Endometrial microvascular endothelial cells (primary cell): ENCODE data around the gene SOX18. TPM values are rescaled to one million over a fixed set of nuclear protein-coding genes. Genes with fewer than 3 reads are reported as not detected.

Experiments
- in situ Hi-C: cut with HindIII; loops from 2 replicates; pipeline ENCODE4 v1.10.0; 2017; ENCODE audit warnings: low sequenced_read_pairs, low pct_unique_long_range_greater_than_20kb; ENCODE audit errors: inconsistent ontology term
- total RNA-seq: library from RNA; depleted of rRNA; stranded (reverse); fragments of >200 nt; gene quantifications from one replicate; pipeline ENCODE4 v1.2.3, GENCODE V29; 2015; ENCODE audit errors: inconsistent ontology term

Gene SOX18
- total RNA-seq, 1 donor from 2014 or later = 0.37 TPM

DNA sequence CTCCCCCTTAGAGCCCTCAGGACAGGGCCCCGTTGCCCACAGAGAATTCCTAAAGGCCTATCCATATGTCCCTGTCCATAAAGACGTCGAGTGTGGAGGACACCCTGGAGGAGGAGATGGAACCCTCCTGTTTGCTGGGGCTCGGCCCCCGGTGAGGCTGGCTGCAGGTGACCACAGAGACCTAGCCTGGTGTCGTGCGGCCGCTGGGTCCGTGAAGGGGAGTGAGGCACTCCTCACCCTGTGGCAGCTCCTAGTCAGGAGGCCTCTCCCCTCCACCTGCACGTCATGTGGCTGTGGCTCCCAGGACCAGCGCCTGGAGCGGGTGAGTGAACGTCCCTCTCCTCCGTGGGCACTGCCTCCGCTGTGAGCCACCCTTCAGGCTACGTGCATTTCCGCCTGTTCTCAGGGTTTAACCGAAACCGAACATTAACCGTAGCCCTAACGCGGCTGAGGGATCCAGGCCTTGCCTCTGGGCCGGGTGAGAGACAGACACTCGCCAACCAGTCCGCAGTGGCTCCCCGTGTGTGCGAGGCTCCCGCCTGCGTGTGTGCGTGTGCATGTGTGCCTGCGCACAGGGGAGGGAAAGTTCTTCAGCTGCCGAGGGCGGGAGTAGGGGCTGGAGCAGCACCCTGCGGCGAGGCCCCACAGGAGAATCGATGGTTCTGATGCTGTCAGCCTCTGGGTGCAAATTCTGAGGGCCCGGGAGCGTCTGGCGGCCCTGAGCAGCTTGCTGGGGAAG, 7.6 kb upstream of the SOX18 start:
- in situ Hi-C loops = no loop called here

DNA sequence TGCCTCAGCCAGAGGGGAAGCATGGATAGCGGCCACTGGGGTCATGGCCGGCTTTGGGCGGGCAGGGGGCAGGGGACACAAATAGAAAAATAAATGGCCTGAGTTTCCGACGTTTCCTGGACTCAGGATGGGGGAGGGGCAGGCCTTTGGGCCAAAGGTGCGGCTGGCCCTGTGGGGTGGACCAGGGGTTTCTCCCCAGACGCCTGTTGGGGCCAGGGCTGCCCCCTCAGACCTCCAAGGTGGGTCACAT, 7.1 kb upstream of the SOX18 start:
- in situ Hi-C loops = no loop called here

DNA sequence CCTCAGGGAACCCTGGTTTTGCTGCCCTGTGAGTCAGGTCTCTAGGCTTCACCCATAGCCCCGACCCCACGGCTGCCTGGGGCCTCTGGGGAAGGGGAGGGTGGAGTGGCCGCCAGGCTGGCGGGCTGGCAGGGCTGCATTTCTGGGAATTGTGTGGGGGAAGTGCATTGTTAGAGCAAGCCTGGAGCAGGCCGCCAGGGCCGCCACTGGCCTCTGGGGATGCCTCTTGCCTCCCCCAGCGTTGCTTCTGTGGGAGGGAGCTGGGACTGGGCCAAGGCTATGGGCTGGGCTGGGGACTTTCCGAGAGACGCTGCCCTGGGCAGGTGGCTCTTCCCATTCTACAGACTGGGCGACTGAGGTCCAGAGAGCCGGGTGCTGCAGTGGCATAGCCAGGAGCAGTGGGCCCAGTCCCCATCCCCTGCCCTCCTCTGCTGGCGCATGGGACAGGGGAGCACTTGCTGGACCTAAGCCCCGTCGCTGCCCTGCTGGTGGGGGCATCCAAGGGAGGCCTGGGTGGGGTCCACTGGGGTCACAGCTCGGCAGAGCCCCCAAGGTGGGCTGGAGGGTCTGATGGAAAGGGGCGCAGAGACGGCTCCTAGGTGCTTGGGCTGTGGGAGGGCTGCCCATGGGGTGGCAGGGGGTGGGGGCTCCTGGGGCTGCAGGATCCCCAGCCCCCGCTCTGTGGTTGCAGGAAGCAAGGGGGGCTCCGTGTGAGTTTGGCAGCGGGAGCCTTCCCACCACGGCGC, 6.6 kb upstream of the SOX18 start:
- in situ Hi-C loops = no loop called here

DNA sequence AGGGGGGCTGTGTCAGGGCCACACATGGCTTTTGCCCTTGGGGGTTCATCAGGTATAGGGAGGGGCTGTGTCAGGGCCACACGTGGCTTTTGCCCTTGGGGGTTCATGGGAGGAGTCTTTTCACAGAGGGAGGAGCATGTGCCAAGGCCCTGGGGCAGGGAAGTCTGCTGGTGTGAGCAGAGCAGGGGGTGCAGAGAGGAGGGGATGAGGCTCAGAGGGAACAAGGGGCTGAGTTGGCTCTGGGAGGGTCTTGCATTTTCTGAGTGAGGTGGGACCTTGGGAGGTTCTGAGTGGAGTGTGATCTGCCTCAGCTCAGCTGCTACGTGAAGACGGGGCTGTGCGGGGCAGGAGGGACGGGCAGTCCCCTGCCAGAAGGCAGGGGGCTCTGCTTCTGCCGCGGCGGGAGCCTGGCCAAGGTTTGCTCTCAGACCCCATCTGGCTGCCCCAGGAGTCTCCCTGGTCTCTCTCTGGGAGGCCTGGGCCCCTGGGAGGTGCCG, 6.0 kb upstream of the SOX18 start:
- in situ Hi-C loops = no loop called here

DNA sequence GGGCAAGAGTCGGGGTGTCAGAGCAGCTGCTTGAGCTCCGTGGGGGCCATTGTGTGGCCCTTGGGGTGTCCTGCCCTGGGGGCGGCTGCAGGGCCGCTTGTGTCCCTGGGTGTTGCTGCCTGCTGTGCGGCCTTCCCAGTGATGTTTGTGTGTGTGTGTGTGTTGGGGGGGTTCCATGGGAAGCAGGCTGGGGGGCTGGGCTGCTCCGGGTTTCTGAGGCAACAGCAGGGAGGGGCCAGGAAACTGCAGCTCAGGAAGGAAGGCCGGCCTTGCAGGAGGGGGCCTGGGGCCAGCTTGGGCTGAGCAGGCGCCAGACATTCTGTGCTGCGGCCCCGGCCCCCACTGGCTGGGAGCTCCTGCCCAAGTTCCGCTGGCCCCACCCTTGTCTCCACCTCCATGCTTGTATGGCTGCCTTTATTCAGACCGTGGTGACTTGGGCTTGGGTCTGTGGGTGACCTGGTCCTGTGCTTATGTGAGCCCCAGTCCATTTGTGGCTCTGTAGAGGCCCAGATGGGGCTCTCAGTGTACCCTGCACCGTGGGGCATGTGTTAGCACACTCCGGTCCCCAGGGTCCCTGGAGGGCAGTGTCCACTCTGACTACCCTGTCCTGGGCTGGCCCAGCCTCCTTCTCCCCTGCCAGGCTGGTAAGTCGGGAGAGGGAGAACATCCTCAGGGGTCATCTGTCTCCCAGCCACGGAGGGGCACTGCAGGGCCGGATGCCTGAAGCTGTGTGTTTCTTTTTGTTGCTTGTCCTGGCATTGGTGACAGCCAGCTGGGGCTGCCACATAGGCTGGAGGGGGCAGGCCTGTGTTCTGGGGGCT, 4.6 kb upstream of the SOX18 start:
- in situ Hi-C loops = no loop called here

DNA sequence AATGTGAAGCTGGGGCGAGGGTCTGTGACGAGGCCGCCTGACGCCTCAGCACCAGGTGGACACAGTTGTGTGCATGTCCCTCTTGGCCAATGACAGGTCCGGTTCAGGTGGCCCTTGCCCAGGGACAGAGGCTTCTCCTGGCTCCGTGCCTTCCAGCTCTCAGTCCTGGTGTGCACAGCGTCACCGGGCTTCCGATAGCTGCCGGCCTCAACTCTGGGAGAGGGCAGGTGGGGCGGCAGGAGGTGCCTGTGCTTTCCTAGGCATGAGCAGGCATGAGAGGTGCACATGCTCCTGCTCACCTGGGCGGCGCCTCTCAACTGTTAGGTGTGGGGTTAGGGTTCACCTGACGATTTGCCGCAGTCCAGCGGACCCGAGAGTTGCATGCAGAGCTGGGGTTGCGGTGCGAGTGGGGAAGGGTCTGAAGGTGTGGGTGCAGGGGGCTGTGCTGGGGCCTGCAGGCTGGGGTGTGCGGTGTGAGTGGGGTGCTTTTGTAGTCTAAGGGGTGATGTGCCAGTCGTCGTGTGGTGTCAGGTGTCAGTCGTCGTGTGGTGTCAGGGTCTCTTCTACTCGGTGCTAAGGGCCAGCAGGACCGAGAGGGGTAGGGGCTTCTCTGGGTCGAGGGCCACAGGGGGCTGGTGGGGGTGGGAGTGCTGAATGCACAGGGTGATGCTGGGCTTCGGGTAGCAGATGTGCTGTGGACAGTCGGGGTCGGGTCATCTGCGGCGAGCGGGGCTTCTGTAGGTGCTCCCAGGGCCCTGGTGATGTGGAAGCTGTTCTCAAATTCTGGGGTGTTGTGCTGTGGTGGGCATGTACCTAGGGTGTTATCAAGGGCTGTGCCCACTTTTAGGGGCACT, 3.8 kb upstream of the SOX18 start:
- in situ Hi-C loops = no loop called here

DNA sequence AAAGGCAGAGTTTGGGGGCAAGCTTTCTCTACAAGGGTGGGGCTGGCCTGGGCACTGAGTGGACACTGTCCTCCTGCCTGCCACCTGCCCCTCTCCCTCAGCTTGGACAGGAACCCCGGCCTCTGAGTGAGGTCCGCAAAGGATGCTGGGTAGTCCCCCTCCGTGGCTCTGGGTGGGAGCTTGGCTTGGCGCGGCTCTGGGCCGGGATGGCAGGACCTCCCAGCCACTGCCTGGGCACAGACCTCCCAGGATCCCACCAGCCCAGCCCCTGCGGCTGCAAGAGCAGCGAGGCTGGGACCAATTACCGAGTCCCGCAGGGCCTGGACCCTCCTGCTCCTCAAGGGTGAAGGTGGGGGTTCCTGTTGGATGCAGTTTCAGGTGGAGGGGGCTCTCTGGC, 2.9 kb upstream of the SOX18 start:
- in situ Hi-C loops = no loop called here

DNA sequence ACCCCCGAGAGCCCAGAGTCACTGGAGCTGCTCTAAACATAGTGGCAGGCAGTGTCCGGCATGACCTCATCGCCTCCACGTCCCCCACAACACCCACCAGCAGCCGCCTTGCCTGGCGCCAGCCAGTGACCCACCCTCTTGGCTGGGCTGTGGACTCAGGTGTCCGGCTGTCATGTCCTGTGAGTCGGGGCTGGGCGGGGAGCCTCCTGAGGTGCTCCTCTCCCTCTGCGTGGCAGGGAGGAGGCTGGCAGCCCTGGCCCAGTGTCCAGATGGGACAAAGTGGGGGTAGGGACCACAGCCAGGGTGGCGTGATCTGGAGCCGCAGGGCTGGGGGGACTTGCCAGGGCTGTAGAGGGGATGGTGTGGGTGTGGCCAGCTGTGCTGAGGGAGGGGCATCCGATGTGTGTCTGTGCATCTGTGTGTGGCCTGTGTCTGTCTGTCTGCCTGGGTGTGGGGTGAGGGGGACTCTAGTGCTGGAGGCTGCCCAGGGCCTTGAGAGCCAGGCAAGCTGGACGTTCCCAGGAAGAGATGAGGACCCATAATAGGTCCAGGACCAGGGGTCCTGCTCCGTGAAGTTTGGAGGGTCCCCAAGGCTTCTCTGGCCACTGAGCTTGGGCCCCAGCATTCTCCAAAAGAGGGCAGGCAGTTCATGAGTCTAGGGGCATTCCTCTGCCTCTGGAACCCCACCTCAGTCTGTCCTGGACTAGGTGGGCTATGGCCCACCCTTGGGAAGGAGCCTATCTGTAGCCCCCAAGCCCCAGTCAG, 2.3 kb upstream of the SOX18 start:
- in situ Hi-C loops = no loop called here

DNA sequence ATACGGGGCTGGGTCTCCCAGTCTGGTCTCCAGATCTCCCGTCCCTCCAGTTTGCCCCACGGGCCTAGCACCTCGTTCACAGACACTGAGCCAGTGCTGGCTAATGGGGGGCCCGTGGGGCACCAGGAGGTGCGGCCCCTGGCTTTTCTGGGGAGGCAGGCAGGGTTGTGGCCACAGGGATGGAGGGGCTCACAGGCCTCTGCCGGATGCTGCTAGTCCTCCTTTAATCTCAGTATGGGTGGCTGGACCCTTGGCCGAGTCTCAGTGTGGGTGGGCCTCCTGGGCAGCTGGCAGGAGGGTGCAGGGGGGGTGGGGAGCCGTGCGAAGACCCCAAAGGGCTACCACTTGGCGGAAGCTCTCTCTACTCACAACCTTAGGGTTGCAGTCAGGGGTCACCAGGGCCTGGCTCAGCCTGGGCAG, 1.6 kb upstream of the SOX18 start:
- in situ Hi-C loops = no loop called here

DNA sequence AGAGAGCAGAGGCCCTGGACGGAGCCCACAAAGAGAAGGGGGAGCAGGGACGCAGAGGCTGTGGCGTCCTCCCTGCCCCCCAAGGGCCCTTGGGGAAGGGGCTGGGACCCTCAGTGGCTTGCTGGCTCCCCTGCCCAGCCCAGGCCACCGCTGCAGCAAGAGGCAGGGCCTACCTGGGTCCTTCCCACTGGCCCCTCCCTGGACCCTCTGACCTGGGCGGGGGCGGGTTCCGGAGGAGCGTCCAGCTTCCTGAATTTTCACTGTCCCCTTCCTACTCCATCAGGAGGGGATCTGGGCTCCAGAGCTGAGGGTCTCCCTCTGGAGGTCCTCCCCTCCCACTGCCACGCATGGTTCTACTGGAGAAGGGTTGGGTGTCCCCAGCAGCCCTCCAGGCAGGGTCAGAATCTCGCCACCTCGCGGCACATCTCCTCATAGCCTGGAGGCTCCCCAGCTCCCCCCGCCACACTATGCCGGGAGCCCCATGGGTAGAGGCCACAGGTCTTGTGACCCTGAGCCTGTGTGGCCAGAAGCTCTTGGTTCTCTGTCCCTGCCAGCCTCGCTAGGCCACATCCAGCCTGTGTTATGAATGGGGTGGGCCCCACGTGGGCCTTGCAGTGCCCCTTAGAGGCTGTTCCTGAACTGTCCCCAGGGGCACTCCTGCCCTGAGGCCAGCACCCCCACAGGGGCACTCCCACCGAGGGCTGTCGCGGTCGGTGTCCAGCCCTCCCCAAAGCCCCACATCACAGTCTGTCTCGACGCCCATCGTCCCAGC, 1.0 kb upstream of the SOX18 start:
- in situ Hi-C loops = no loop called here

DNA sequence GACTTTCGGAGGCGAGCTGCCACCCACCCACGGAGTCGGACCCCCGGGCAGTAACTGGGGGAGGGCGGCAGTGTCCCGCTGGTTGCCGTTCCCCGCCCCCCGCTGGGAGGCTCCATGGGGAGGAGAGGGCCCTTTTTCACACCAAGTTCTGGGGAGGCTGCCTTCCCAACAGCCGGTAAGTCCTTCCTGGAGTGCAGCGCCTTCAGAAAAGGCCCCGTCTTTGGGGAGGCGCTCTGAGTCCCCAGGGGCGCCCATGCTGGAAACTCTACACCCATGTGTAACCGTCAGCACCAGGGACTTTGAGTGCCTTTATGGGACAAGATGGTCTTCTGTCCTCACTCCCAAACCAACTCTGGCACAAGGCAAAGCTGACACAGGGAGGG, 430 bp upstream of the SOX18 start:
- in situ Hi-C loops = no loop called here

DNA sequence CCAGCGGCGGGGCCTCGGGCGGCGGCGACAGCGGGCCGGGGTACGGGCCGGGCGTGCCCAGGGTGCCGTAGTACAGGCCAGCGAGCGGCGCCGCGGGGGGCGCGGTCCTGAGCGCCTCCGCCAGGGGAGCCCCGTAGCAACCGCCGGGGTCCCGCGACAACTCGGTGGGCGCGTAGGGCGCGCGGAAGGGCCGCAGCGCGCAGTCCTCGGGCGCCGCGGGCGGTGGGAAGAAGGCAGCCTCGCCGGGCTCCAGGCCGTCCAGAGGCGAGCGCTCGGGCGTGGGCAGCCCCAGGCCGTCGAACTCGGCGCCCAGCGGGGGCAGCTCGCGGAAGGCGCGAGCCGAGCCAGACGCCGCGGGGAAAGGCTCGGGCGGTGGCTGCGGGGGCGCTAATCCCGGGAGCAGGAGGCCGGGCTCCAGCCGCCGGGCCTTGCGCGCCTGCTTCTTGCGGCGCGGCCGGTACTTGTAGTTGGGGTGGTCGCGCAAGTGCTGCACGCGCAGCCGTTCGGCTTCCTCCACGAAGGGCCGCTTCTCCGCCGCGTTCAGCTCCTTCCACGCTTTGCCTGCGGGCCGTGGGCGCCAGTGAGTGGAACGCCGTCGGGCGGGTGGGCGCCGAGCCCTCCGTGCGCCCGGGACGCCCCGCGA, 916 bp downstream of the SOX18 start:
- in situ Hi-C loops = no loop called here

DNA sequence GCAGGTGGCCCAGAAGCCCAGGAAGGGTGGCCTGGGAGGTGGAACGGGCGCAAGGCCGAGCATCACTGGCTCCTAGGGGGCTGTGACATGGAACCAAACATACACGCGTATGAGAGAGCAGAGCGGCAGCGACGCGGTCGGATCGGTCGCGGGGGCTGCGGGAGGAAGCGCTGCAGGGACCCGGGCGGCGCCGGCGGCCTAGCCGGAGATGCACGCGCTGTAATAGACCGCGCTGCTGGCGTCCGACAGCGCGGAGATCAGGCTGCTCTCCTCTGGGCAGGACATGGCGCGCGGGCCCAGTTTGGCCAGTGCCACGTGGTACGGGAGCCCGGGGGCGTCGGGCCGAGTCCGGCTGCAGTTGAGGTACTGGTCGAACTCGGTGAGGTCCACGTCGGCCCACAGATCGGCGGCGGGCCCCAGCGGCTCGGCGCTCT, 1.5 kb downstream of the SOX18 start:
- in situ Hi-C loops = no loop called here

DNA sequence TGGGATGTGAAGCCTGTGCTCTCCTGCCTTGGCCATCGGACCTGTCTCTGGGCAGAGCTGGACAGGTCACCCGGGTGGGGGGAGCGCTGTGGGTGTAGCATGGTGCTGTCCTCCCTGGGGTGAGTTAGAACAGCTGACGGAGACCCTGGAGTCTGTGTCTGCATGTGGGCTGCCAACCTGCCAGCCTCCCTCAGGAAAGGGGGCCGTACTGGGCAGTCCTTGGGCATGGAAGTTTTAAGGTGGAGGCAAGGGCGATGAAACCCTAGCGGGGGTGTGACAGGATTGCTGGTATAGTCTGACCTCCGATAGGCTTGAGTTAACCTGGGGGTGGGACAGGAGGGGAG, 2.4 kb downstream of the SOX18 start:
- in situ Hi-C loops = no loop called here

DNA sequence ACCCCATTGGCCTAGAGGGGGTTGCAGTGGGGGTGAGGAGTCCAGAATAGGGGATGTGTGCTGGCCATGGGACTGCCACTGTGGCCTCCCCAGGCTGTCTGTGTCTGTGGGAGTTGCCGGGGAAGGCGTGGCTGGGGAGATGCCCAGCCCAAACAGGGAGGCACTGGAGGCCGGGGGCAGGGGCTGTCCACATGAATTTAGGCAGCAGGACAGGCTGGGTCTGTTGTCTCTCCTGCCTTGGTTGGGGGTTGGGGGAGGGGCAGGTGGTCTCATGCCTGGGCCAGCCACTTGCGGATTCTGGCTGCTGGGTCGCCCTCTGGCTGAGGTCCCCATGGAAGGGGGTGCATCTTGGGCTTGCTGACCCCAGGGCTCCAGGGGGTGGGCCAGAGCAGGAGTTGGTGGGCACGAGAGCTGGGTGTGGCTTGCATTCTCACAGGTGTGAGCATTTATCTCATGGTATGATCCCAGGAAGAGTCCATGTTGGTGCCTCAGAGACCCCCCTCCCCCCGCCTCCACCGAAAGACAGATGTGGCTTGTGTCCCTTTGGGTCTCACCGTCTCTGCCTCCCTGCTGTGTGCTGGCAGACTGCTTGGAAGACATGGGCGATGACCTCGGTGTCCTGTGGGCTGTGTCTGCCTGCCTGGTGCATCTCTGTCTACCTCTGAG, 4.0 kb downstream of the SOX18 start:
- in situ Hi-C loops = no loop called here

DNA sequence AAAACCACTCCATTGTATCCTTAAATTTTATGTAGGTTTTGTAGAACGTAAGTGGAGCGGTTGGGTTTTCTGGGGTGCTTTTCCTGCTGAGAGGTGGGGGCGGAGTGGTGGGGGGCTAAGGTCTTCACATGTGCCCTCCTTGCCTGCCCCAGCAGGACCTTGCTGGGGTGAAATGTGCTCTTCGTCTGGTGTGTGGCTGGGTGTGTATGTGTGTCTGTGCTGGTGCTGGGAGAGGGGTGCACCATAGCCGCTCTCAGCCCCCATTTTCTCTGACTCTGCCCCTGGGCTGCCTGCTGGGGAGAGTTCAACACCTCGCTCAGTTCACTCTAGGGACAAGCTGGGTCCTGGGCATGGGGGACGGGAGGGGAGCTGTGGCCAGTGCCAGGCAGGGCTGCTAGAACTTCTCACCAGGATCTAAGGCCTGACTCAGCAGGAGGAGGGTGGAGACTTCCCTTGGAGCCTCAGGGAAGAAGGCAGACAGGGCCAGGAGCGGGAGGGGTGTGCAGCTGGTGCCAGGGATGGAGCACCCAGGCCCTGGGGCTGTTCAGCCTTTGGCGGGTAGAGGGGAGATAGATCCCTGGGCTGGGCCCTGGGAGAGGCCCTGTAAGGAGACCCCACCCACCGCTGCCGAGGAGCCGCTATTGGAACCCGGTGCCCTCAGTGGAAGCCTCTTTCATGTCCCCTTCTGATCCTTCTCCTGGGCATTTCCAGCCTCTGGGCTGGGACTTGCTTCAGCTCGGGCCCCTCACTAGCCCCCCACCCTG, 4.8 kb downstream of the SOX18 start:
- in situ Hi-C loops = no loop called here
